T-helper 9 cell (primary cell): ENCODE results near the gene RNF4.
"Not testable (repeated sequence)": the region's sequence is repeated elsewhere in the genome, so short reads cannot be mapped to it uniquely, and the experiment has no call there.

Experiments
- DNase-seq: peaks from one replicate; pipeline ENCODE4 v3.0.0-alpha.2; 2020

RNF4 gene

GRCh38 chr4:2489081-2489805, 20.3 kb downstream of the RNF4 start:
- DNase-seq: no peak

GRCh38 chr4:2489841-2490552, 21.1 kb downstream of the RNF4 start:
- DNase-seq: no peak

GRCh38 chr4:2492970-2493369, 24.1 kb downstream of the RNF4 start:
- DNase-seq: no peak

- DNase-seq: no peak
Observed at GRCh38 chr4:2494992-2495391, 26.1 kb downstream of the RNF4 start.

- DNase-seq: no peak
Observed at GRCh38 chr4:2497324-2497723, 28.4 kb downstream of the RNF4 start.

- no peak for DNase-seq
Observed at GRCh38 chr4:2497931-2498330, 29.0 kb downstream of the RNF4 start.

- DNase-seq: no peak
Observed at GRCh38 chr4:2500547-2500946, 31.6 kb downstream of the RNF4 start.

GRCh38 chr4:2501034-2501594, 32.2 kb downstream of the RNF4 start:
- DNase-seq: no peak

- no peak for DNase-seq
Observed at GRCh38 chr4:2503809-2504208, 34.9 kb downstream of the RNF4 start.

- DNase-seq: no peak
Observed at GRCh38 chr4:2507259-2507658, 38.4 kb downstream of the RNF4 start.

GRCh38 chr4:2507855-2508254, 38.9 kb downstream of the RNF4 start:
- DNase-seq: no peak

GRCh38 chr4:2510351-2511259, 41.7 kb downstream of the RNF4 start:
- DNase-seq: no peak

- no peak for DNase-seq
Observed at GRCh38 chr4:2511645-2512131, 42.8 kb downstream of the RNF4 start.

- no peak for DNase-seq
Observed at GRCh38 chr4:2512396-2513135, 43.7 kb downstream of the RNF4 start.

GRCh38 chr4:2514193-2514592, 45.3 kb downstream of the RNF4 start:
- DNase-seq: not testable (repeated sequence)

- DNase-seq: not testable (repeated sequence)
Observed at GRCh38 chr4:2514944-2515343, 46.0 kb downstream of the RNF4 start.

- DNase-seq: no peak
Observed at GRCh38 chr4:2515830-2516550, 47.1 kb downstream of the RNF4 start.

GRCh38 chr4:2516635-2517034, 47.7 kb downstream of the RNF4 start:
- no peak for DNase-seq

- DNase-seq: no peak
Observed at GRCh38 chr4:2526559-2526958, 57.7 kb downstream of the RNF4 start.

- DNase-seq: no peak
Observed at GRCh38 chr4:2534904-2535375, 66.0 kb downstream of the RNF4 start.
